ENCODE data around the gene MRPS18A.

Gene MRPS18A

DNA sequence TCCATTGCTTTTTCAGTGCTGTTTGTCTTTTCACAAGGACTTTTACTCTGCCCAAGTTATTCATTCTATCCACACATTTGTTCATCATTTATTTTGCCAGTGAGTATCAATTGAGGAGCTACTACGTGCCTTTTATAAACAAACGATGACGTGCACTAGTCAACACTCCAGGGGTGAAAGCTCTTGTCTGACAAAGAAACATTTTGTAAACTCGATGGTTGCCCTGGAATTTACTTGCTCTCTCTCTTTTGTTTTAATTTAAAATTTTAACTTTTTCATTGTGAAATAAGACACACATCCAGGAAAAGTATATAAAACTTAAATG lies 8.3 kb upstream of the MRPS18A start:
- no peak for DNase-seq

DNA sequence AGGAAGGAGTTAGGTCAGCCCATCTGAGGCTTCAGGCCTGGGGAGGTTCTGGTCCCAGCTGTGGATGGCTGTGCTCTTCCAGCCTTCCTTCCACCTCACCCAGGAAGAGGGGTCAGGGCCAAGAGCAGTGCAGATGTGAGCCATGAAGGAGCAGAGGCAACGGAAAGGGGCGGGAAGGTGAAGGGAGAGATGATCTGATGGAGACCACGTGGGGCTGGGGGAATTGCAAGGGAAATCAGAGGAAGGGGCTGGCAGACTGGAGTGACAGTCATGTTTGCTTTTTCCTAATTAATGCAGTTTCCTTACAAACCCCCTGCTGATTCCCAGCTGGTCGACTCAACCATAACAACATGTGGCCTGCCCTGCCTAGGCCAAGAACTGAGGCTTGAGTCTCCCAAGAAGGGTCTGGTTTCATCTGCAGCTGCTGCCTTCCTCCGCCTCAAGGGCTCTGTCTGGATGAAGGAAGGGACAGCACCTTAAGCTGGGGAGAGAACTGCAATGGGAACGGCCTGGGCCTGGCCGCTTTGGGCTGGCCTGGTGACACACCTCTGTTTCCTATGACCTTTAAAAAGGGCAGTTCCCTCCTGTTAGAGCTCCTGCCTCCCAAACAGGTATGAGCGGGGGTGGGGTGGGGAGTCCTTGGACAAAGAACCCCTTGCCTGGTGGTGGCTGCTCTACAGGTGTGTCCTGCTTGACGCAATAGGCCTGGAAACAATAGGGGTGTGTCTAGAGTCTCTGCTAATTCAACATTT lies 7.8 kb upstream of the MRPS18A start:
- no peak for DNase-seq

DNA sequence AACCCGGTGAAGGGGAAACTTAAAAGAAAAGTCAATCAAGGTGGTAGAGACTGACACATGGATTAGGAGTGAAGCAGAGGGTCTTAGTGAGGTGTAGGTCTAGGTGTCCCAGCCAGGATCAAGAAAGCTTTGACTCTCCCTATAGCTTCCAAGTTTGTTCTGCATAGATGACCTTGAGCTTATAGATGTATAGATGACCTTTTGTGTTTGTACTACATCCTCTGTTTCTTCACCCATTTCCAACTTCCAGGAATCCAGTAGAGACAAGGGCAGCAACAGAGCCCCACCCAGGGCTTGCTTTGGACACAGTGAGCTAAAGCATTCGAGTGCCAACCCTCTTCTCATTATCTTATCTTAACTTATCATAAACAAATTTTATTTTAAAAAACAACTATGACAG lies 1.8 kb upstream of the MRPS18A start:
- DNase-seq: no peak

DNA sequence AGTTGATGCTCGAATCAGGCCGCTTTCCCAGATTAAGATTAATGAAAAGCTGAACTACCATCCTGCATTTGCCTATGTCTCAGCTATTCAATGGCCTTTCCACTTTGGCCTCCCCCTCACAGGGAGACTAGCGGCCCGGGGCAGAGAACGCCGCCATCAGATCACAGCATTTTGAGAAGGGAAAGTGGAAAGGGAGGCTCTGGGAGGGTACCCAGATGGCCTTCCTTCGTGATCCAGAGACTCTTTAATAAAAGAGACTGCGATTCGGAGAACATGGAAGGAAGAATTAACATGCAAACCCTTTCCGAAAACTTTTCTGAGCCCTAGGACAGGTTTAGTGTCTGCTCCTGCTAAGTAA lies 533 bp downstream of the MRPS18A start:
- DNase-seq: no peak

DNA sequence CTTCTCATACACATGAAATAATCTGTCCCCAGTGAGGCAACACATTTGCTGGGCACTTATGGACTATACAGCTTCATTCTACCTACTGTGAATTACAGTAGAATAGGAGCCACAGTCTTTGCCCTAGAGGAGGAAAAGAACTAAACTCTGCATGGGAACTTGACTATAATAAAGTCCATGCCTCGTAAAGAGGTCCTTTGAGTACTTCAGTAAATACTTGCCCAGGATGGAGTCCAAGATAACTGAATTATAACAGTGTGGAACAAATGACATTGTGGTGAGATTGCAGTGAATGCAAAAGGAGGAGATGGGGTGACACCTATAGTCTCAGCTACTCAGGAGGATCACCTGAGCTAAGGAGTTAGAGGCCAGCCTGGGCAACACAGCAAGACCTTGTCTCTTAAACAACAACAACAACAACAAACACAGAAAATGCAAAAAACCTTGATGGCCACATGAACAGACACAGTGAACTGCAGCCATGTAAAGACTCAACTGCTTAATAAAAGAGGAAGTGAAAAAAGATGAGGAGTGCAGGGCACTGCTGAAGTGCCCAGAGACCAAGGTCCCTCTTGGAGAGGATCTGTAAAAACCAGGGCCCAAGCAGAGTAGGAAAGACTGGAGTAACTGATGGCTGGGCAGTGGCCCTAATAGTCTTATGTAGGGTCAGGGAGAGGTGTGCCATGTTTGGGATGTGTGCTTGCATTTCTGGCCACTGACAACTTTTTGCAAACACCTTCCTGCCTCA lies 3.7 kb downstream of the MRPS18A start:
- no peak for DNase-seq

DNA sequence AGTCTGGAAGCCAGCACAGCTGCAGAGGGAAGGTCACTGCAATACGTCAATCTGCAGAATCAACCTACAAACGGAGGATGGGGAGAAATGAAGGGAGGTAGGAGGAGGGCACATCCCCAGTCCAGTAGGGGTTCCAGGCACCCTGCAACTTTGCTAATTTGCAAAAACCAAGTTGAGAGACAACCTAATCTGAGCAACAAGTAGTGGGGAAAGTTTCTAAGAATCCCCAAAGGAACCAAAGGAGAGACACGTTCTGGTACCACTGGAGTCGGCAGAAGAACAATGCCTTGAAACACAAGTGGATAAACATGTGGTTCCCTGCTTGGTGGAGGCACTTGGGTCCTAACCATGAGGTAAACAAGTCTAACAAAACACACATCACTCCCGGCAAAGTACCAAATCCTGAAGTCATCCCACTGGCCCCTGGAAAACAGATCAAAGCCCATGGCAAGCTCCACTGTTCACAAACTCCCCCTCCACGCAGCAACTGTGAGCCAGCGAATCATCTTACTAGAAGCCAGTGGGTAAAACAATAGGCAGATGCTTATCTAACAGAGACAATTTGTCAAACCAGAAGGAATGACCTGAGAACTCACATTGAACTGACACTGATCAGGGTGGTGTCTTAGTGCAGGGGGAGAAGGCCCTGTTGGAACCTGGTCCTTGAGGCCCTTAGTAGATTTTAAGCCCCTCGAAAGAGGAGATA lies 4.7 kb downstream of the MRPS18A start:
- DNase-seq: no peak

DNA sequence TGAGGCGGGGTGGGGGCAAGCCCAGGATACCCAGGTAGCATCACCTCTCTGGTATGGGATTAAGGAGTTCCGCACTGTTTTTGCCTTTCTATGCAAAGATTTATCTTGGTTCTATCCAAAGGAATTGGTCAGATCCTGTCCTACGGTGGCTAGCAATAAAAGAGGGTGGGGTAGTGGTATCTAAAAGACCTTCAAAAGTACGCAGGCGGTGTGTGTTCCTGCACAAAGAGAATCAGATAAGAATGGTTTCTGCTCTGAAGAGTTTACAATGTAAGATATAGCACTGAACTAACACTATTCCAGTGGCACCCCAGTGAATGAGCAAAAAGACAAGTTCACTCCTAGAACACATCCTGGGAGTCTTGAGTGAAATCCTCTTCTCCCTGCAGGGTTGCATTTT lies 6.3 kb downstream of the MRPS18A start:
- DNase-seq: no peak

DNA sequence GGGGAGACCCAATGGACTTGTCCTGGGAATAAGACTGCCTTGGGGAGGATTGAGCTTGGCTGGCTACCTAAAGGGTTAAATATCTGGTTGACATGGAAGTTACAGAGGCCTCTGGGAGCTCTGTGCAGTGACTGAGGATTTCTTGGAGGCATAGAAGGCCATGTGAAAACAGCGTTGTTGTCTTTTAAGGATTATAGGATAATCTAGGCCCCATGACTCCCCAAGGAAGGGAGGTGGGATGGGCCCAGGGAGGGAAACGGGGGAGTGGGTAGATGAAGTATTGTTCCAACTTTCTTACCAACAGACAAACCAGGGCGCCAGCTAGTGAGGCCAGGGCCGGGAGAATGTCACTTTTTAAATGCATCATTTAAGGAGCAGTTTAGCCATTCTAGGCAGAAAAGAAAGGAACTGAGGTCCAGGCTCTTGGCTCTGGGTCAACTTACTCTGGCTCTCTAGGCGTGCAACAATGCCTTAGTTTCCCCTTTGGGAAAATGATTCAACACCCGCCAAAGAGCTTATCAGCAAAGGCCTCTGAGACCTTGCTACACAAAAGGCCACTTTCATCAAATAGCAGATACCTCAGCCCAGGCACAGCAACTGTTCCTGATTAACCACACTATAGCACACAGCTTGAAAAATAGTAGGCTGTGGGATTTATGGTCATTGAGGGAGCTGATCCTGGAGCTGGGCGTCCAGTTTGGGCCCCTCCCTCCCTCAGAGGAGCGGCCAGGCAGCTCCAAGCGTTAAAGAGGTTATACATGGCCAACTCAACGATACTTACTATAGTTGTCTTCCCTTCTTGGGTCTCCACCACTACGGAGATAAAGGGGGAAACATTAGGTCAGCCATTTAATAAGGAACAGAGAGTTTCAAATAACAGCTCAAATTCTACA lies 7.0 kb downstream of the MRPS18A start:
- DNase-seq: no peak

DNA sequence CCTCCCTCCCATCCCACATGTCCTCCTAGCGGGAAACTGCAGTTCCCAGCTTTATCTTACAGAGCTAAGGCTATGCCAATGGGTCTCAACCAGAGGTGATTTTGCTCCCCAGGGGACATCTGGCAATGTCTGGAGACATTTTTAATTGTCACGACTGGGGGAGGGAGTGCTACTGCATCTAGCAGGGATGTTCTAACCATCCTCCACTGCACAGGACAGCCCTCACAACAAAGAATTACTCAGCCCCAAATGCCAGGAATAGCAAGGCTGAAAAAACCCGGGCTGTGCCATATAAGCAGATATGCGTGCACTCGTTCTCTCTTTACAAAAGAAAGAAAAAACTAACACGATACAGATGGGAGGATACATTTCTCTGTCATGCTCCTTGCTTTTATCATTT lies 8.5 kb downstream of the MRPS18A start:
- no peak for DNase-seq

DNA sequence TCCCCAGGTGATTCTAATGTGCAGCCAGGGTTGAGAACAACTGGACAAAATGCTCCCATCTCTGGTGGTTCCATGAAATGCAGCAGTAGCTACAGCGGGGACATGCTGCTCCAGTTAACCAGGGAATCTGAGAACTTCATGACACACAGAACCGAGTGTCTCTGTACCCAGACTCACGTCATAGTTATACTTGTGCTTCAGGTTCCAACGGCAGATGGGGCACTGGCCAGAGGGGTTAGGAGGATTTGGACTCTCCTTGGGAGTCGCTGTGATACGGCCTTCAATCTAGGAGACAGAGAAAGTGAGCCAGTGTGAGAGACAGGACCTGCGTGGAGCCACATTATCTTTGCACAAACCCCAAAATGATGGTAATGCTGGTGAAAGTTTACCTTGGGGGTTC lies 9.2 kb downstream of the MRPS18A start:
- no peak for DNase-seq

DNA sequence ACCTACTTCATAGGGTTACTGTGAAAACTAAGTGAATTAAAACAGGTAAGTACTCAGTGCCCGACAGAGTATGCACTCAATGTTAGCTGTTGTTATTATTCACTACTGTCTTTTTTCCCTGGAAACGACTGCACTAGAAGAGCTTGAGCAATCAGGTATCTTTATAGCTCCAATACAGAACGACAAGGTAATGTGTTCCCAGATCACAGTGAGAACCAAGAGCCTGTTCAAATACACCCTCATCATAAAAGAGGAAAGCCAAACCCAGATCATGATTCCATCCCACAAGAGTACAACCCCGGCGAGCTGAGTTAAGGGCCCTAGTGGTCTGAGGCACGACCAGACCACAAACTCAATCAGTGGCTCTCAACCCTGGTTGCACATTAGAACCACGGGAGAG lies 9.8 kb downstream of the MRPS18A start:
- no peak for DNase-seq

DNA sequence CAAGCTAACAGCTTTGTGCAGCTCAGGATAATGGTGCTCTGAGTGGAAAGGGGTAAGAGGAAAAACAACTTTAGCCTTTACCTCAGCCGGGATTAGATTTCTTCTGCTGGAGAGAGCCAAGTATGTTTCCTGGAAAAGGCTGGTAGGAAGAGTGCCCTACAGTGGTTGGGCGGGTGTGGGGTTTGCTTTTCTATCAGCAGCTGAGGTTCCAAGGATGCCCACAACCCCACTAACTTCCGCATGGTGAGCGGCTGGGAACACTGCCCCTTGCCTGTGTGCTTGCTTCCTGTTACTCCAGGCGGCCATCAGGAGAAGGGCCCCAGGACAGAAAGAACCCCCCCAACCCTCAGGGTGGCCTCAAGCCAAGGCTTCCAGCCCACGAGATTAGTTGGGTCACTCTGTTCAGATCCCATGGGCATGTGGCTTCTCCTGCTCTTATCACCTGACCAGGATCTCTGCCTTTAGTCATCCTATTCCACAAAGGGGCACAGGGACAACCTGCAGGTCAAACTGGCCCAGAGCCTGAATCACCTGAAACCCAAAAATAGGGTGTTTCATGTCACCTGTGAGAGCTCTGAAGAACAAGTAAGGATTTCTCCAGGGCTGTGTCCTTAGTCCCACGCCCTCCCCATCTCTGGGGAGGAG lies 10.5 kb downstream of the MRPS18A start:
- DNase-seq: no peak

DNA sequence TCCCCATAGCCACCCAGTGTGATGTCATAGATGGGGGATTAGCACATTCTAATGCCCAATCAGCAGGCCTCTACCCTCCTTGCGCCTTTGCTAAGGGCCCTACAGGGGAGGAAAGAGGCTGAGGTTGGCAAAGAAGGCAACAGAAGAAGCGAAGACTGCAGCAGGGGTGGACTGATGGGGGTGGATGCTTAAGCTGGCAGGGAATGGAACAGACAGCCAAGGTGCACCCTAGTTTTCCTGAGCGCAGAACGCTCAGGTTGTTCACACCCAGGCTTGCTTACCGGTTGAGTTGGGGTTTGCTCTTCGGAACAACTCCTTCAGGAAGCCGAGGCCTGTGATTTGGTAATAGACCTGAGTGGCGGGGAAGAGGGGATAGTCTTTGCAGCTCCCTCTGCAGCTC lies 12.7 kb downstream of the MRPS18A start:
- DNase-seq: no peak

DNA sequence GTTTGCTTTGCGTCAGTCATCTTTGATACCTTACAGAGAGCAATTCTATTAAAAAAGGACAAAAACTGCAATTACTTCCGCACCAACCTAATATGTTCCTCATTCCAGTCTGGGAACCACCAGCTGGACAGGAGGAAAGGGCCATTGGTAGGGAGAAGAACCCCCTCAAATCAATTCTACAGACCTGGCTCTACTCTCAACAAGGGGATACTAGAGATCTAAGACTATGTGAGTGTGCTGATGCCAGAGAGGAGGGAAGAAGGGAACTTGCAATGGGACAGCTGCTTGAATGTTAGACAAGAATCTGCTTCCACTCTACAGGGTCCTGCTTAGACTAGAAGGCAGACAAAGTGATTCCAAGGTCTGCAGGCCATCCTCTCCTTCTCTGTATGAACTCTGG lies 13.3 kb downstream of the MRPS18A start:
- DNase-seq: no peak

DNA sequence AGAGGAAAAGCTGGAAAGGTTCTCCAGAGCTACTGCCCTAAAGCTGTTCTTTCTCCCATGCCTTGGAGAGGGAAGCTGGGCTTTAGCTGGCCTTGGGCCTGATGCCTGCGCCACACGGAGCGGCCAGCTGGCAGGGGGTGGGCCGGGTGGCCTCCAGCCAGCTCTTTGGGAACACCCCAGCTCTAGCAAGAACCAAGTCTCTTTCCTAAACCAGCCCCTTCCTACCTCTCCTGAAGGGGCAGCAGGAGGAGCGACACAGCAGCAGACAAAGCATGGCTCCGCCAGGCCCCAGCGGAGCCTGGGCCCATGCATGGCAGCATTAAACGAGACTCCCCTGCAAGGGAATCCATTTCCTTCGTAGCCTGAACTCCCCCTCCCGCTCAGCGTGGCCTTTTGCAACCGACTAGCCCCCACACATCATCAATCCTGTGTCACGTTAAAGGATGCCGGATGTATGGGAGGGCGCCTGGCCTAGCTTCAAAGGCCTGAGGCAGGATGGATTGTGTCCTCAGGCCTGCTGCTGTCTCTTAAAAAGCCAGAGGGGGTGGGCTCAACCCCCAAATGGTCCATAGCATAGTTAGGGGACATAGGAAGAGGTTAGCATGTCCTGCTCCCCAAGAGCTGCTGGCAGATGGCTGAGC lies 14.0 kb downstream of the MRPS18A start:
- DNase-seq: no peak

DNA sequence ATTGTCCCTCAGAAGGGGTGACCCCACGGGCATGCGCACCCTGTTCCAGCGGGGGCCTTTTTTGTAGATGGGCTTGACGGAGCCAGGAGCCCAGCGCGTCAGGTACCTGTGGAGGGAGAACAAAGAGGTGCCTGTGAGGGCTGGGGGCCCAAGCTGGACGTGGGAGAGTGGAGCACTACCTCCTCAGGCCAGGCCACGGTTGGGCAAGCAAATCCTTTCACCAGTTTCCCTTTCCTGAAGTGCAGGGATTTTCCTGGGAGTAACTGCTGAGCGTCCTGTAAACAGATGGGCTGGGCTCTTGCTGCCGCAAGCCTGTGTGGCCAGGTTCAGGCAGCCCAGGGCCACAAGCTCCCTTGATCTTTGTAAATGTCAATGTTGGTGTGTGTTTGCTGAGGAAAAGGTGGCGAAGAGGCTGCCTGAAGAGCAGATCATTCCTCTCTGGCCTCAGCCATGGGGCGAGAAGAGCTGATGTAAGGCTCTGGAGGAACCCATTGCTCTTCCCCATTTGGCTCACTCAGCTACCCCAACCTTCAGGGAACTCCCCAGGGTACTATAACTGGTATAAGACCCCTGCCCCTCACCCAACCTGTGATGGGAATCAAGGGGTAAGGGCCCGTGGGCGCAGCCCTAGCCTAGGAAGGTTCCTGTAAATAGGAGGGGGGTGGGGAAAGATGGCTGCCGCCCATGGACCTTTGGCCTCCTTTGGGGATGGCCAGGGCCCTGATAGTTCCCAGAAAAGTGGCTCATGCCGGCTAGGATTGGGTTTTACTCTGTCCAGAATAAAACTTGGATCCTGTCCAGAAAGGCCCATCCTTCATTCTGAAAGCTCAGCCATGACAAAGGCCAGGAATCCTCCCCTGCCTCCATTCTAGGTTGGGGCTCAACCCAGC lies 15.5 kb downstream of the MRPS18A start:
- DNase-seq: no peak

DNA sequence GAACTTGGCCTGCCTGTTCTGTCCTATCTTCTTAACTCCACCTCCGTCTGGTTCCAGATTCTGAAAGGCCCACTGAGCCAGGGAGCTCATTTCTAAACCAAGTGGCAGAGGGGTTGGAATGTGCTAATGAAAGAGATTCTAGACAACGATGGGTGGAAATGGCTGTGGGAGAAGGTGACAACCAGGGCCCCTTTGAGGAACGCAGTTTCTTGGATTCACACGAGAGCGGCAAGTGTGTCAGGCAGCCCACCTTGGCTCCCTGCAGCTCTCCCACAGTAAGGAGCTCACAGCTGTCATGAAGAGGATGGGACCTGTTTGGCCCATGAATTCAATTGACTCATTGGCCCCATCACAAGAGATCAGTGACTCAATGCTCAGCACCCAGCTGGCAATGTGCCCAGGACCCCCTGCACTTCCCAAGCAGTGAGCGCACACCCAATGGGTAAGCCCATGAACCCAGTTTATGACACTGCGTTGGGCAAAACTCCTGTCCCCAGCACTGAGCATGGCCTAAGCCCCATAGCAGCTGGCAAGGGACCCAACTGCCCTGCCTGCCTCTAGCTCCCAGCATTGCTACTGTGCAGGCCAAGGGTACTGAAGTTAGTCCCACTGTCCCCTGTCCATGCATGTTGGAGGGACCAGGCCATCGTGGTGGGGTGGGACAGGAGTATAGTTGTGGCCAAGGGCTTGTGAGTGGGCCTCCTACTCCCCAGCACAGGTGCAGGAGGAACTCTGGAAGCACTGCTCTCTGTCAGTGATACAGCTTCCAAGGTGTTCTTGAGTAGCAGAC lies 16.4 kb downstream of the MRPS18A start:
- DNase-seq: no peak

DNA sequence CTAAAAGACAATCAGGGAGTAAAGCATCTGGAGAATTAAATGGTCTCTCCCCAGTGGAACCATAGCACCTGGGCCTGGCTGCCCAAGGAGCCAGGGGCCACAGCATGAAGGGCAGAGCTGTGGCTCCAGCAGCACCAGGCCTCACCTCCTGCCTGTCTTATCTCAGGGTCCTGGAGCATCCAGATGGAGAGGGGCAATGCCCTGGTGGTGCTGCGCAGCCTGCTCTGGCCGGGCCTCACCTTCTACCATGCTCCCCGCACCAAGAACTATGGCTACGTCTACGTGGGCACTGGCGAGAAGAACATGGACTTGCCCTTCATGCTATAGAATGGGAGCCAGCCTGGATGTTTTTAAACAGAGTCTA lies 17.0 kb downstream of the MRPS18A start:
- DNase-seq: no peak

DNA sequence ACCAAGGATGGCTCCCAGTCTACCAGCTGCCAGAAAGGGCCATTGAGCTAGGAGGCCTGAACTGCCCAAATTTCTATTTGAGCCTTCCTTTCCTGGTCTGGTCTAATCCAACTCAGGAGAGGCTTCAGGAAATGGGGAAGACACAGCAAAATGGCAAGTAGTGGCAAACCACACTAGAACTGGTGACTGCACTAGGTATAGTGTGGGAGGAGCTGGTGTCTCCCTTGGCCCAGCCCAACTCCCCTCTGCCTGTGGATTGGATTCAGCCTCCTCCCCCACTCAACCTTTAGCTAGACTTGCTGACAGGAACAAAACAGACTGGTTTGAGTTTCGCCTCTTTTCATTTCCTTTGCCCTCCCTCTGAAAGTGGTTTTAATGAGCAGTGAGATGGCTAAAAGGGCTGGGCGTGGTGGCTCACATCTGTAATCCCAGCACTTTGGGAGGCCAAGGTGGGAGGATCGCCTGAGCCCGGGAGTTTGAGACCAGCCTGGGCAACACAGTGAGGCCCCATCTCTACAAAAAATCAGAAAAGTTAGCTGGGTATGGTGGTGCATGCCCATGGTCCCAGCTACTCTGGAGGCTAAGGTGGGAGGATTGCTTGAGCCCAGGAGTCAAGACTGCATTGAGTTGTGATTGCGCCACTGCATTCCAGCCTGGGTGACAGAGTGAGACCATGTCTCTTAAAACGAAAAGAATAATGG lies 17.5 kb downstream of the MRPS18A start:
- DNase-seq: no peak

Data from amniotic stem cell (primary cell).